GM21381 (cell line): ENCODE measurements around the gene RPS10.

ENCODE experiments used
- ATAC-seq: cut with Tn5 transposase; IDR thresholded peaks from one replicate; pipeline ENCODE4 v1.9.1; 2021; ENCODE audit warnings: mild to moderate bottlenecking, moderate library complexity; ENCODE audit not compliant: unreplicated experiment

RPS10 gene

DNA sequence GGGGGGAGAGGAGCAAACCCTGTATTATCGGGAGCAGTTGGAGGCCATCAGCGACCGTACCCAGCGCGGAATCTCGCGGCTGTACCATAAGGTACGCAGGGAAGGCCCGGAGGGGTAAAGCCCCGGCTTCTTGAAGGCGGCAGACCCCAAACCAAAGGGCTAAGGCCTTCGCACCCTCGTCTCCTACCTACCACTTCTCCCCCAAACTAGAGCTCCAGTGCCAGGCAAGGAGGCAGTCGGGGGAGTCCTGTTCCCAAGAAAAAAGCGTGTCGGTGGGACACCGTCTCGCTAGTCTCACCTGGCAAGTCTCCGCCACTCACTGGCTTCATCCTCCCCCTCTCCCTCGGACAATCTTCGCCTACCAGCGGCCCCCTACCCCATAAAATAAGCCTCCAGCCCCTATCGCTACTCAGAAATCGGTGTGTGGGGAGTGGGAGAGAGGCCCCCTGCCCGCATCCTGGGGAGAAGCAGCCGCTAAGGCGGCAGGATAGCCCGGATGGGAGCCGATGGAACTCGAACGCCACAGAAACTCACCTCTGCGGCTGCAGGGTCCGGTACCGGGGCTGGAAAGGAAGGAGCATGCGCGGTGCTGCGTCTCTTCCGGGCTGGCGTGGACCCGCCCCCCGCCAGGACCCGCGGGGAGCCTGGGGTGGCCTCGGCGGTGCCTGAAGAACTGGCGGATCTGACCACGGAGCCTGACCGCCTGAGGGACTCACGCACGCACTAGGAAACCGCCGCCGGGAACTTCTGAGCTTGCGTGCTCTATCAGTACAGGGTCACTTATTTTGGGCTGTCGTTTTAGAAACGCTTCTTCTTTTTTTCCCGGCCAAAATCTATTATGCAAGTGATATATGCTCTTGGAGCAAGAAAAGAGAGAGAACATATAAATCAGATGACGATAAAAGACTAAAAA, at the start of gene RPS10:
RPS10 (minus strand) TSS at position 572 of the 913 bp plus-strand sequence. CDS start 848 bp downstream, outside the sequence.
- ATAC-seq: peak; percentile 87

DNA sequence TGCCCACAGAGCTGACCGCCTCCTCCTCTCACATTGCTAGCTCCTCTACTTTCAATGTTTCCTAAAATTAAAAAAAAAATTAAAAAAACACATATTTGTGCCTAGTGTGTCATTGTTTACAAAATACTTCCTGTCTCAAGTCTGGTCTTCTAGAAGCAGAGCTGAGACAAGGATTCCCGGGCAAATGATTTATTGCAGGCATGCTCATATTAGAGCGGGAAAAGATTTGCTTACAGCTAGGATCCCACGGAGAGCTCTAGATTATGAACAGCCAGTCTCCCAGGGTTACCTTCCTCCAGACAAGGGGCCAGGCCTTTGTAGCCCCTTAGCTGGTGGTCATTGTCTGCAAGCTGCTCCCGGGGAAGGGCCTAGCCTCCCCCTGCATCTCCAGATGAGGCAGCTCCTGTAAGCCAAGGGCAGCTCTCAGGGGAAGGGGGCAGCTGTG, 49.4 kb upstream of the RPS10 start:
- ATAC-seq: no peak

DNA sequence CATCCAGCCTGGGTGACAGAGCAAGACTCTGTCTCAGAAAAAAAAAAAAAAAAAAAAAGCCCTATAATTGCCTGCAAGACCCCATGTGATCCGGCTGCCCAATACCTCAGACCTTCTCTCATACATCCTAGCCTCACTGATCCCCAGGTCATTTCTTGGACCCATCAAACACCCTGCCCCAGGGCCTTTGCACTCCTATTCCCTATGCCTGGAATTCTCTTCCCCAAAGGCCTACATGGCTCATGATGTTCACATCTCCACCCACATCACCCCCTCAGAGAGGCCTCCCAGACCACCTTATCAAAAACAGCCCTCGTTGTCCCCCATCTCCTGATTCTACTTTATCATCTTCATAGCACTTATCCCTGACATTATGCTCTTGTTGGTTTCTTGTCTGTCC, 48.9 kb upstream of the RPS10 start:
- ATAC-seq: no peak

DNA sequence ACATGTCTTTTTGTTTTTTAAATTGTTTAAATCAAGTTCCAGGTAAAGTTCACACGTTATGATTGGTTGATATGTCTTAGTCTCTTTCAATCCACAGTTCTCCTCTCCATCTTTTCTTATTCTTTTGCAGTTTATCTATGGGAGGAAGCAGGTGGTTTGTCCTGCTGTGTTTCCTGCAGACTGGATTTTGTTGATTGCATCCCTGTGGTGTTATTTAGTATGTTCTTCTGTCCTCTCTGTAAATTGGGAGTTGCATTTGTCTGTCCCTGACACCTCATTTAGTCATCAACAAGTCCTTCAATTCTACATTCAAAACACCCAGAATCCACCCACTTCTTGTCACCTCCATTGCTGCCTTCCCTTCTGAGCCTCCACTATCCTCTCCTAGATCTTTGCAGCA, 48.1 kb upstream of the RPS10 start:
- no peak for ATAC-seq

DNA sequence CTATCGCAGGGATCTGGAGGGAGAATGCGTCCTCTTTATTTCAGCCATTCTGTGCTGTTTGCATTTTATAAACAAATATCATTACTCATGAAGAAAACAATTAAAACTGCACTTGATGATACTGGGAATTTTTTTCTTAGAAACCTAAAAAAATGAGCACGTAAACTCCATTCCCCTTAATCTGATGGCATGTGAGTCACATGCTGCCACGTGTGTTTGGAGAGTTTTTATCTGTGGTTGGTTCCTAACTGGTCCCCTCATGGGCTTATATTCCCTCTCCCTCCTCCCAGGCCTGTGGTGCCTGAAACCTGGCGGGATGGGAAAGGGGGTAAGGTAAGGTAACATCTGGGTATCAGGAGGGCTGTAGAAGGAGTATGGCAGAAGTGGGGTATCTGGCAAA, 46.6 kb upstream of the RPS10 start:
- no peak for ATAC-seq

DNA sequence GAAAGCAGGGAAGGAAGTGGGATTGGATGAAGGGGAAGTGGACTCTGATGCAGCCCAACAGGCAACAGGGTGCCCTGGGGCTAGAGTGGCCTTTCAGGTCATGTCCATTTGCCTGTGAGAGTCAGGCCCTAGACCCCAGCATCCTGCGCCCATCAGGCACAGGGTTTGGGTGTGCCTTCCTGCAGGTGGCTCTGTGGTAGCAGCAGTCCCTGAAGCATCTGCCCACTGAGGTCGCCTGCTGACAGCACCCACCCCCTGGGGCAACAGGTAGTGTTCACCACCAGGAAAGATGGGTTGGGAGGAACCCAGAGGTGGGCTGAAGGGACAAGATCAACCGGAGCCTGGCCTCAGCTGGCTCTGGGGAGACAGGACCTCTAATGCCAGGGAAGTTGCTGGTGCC, 43.6 kb upstream of the RPS10 start:
- no peak for ATAC-seq

DNA sequence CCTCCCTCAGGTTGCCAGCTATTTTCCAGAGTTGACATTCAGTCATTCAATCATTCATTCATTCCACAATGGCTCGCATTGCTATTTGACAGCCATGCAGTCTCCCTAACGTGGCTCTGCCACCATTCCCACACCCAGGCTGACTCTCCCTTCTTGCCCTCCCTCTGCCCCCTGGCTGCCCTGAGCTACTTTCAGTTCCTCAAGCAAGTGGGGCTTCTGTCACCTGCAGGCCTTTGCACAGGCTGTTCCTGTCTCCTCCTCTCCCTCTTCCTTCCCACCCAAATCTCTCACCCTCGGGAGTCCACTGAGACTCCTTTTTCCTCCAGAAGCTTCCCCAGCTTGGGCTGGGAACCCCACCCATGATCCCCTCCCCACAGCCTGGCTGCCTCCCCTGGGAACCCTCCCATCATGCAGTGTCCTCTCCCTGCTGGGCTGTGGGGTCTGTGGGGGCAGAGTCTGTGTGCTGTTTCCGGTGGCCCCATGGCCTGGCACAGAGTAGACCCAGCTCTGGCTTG, 42.6 kb upstream of the RPS10 start:
- ATAC-seq: peak; percentile 64

DNA sequence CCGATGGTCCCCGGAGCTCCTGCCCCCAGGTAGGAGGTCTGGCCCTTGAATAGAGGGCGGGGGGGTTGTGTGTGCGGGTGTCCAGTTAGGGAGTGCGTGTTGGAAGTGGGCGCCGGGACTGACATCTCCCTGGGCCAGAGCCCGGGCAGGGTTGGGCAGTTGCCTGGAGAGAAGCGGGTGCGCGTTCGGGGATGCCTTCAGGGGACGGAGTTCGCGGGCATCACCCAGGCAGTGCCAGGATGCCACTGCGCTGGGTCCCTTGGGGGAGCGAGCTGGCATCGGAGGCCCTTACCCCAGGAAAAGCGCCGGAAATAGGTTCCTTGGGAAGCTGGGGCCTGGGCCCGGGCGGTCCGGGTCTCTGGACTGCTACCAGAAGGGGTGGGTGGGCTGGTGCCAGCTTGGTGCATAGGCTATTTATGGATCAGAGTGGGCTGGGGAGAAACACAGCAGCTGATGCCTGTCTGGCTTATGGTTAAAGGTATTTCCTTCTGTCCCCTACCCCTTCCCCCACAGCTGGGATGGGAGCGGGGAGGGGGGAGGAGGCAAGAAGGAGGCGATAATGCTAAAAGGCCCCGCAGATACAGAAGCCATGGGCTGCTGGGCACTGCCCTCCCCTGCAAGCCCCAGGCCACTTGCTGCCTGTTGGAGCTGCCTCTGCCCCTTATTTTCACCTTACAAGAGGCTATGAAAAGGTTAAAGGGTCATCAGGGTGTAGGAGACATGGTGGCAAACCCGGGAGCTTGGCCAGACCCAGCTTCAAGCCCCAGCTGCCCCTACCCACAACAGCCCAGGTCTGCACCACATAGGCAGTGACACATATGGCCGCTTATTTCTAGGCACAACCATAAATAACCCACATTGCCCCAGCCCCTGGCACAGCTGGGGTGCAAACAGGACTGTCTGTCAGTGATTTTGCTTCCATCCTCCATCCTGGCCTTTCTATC, 40.6 kb upstream of the RPS10 start:
- no peak for ATAC-seq

DNA sequence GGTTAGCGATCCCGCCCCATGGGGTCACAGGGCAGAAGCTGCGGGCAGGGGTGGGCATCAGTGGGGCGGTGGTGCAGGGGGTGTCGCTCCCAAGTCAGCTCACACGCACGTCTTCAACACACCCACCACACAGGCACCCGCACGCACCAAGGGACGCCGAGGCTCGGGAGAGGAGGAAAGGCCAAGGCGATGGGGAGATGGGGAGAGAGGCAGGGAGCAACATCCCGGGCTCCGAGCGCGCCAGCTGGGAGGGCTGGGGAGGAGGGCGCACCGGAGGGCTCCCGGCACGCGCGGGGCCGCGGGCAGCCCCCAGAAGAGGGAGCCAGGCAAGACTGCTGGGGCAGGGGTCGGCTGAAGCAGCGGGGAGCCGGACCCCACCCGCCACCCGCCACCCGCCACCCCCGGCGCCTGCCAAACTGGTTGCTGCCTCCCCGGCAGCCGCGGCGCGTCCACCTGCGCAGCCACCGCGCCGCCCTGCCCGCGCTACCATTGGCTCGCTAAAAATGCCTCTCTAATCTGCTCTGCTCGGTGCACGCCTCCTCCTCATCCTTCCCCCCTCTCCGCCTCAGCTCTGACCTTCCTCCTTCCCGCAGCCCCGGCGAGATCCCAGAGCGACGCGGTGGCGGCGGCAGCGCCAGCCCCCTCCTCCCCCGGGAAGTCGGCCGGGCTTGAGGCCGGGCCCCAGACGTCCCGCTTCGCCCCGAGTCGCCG, 39.8 kb upstream of the RPS10 start, which contains the start of gene PACSIN1:
PACSIN1 (plus strand) TSS at position 546 of the 711 bp plus-strand sequence. CDS start 60,230 bp downstream, outside the sequence.
- ATAC-seq: no peak

DNA sequence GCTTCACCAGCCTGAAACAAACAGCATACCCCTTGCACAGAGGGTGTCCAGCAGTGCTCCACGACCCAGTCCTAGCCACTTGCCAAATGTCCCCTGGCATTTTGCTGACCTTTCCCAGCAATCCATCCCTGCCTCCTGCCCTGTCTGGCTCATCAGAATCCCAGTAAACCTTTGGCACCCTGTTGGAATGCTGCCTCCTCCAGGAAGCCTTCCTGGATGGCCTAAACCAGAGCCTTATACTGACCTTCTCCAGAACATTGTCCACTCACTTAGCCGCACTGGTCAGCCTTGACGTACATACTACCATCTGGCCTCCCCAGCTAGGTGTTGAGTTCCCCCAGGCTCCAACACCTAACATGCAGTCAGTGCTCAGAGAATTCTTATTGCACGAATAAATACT, 38.0 kb upstream of the RPS10 start:
- no peak for ATAC-seq

DNA sequence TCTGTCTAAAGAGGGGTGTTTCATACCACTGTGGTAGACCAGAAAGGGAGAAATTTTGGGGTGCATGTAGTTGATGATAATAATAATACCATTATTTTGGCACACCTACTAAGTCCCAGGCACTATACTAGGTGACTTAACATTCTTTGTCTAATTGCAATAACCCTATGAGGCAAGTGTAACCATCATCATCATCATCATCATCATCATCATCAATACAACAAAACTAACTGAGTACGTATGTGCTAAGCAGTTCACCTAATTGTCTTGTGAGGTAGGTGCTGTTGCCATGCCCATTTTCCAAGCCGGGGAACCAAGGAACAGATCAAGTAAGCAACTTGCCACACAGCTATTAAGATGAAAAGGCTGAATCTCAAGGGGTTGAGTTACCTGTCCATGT, 37.4 kb upstream of the RPS10 start:
- ATAC-seq: no peak

DNA sequence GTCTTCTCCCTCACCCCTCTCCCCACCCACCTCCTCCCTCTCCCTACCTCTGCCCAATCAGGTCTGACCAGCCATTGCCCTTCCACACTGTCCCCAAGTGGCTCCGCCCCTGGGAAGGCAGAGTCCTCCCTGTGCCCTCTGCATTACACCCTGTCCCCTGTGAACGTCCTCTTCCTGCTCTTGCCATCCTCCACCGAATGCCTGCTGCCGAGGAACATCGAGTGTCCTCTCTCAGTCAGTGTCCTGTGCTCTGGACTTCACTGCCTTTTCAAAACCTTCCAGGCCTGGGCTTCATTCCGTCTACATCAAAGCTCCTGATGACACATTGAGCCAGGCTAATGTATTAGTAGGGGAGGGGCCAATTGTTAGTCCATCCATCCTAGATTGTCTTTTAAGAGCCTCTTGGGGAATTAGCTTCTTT, 36.7 kb upstream of the RPS10 start:
- no peak for ATAC-seq

DNA sequence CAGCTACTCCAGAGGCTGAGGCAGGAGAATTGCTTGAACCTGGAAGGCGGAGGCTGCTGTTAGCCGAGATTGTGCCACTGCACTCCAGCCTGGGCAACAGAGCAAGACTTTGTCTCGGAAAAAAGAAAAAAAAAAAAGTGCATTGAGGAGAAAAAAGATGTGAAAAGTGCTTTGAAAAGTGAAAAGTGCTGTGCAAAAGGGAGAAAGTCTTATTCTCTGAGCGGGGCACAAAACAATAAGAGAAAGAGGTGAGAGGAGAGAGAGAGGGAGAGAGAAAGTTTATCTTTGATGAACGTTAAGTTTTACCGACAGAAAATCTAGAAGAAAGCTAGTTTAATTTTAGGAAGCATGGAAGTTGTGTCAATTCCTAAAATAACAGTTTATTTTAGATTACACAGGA, 36.1 kb upstream of the RPS10 start:
- no peak for ATAC-seq

DNA sequence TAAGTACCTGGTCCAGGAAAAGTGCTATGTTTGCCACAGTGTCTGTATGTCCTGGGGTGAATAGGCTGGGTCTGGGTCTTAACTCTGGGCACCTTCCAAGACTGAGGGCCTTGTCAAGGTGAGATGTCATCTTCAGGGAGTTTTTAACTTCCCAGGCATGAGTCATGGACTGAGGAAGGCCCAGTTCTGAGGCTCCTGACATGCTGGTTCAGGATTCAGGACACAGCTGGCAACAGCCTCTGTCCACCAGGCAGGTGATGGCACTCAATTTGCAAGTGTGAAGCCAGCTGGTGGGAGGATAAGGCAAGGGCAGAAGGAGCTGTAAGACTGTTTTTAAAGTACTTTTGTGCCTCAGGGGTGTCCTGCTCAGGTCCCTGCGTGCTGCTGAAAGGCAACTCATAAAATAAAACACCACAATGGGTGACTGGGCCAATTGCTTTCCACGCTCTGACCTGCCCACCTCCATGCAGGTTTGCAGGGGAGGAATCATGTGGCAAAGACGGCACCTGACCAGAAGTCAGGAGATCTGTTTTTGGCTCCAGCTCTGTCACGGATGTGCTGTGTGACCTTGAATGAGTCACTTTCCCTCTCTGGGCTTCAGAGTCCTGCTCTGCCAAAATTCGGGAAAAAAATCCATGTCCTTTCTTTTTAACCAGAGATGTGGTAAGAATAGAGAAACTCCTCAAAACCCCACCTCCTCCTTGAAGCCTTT, 35.1 kb upstream of the RPS10 start:
- no peak for ATAC-seq

DNA sequence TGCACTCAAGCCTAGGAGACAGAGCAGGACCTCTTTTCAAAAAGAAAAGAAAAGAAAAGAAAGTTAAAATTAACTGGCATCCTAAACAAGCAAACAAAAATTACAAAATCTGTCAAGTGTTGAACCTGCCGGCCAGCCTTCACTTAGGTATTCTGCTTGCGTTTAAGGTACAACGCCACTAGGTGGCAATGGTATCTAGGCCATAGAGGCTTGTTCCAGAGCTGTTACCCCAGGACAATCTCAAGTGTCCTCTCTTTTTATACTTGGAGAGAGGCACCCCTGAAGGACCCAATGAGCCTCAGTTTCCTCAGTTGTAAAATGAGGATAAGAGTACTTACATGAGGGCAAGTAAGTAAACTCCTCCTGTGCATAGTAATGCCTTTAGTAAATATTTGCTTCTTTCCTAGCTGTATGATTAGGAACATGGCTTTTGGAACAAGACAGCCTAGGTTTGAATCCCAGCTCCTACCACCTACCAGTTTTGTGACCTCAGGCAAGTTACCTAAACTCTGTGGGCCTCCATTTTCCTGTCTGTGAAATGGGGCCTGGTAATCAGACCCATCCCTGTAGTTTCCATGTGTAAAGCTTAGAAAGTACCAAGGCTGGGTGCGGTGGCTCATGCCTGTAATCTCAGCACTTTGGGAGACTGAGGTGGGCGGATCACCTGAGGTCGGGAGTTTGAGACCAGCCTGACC, 34.2 kb upstream of the RPS10 start:
- no peak for ATAC-seq

DNA sequence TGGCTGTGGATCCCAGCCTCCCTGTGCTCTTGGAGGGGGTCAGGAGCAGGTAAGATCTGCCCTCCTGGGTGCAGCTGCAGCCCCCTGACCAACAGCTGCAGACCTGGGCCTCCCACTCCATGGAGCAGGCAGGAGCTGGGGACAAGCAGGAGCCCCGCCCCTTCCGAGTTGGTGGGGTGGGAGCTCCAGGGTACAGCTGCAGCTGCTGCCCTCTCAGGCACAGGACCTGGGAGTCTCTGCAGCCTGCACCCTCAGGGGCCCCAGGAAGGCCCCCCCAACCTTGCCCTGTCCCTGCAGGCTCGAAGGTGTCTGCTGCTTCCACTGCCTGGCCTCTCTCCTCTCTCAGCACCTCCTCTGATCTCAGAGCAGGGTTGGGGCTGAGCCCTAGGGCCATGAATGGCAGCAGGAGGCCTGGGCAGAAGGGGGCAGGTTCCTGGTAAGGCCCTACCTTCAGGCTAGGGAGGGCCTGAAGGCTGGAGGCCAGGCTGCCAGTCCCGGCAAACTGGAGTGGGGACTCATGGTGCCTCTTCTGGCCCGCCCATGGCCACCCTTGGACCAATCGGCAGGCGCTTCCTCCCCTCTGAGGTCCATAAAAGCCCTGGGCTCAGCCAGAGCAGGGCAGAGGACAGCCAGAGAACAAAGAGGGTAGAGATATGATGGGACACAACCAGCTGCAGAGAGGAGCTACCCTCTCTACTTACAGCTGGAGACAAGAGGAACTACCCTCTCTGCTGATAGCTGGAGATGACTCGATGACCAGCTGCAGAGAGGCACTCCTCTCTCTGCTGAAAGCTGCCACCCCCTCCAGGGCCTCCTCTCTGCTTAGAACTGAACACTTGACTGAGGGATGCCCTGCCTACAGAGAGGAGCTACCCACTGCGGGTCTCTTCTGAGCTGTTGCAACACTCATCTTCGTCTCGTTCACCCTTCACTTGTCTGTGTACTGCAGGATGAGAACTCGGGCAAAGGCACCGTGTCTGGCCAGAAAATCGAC, 32.2 kb upstream of the RPS10 start:
- ATAC-seq: no peak

DNA sequence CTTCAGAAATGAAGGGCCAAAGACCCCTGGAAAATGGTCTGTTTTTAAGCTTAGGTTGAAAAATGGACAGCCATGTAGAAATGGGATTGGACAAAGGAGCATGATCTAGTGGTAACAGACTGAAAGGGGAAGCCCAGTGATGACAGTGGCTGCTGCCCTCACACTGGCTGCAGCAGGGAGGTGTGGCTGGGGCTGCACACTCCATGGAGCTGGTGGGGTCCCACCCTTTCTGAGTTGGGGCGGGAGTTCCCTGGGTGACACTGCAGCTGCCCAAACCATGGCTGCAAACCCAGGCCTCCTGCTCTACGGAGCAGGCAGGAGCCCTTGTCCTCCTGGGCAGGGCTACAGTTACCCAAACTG, 31.5 kb upstream of the RPS10 start:
- ATAC-seq: no peak

DNA sequence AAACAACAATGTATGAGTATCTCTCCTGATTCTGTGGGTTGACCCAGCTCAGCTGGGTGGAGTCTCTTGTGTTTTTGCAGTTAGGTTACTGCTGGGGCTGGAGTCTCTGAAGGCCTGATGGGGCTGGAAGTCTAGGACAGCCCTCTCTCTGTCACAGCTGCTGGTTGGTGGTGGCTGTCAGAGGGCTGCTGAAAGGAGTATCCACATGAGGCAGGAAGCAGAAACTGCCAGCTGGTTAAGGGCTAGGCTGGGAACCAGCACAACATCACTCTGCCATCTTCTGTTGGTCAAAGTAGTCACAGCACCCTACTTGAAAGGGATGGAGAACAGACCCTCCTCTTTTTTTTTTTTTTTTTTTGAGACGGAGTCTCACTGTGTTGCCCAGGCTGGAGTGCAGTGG, 30.0 kb upstream of the RPS10 start:
- ATAC-seq: no peak
